Ovary (tissue), 9 donors: ENCODE measurements around the gene RBP5. TPM values are rescaled to one million over a fixed set of nuclear protein-coding genes. Genes with fewer than 3 reads are reported as not detected.

ENCODE experiments used
- DNase-seq, 5 donors: peaks; one replicate each; pipeline ENCODE4 v3.0.0-alpha.2; 2019 to 2020
- H3K27ac ChIP-seq, 2 donors: fragments of 200-600 bp; one replicate each; pipeline versions ENCODE4 v1.5.1 to v1.8.0; 2019 to 2022
- H3K27me3 ChIP-seq: fragments of 200-600 bp; one replicate; pipeline ENCODE4 v1.8.0; 2022
- H3K36me3 ChIP-seq: fragments of 200-600 bp; sonication (generic); one replicate; pipeline ENCODE4 v1.5.1; 2019
- H3K4me1 ChIP-seq: one replicate; pipeline ENCODE4 v1.8.1; 2013; ENCODE audit warnings: mild to moderate bottlenecking, moderate library complexity; ENCODE audit not compliant: insufficient read depth
- H3K4me3 ChIP-seq: fragments of 200-600 bp; sonication (generic); one replicate; pipeline ENCODE4 v1.5.1; 2017
- H3K9me3 ChIP-seq, 2 donors: fragments of 200-600 bp in 1 of 2; sonication (generic) in 1 of 2; one replicate each; pipeline versions ENCODE4 v1.5.1 to v1.8.1; 2013 to 2019; ENCODE audit warnings: mild to moderate bottlenecking in 1 of 2, moderate library complexity in 1 of 2
- EP300 ChIP-seq: sonication (generic); formaldehyde crosslinking; IDR thresholded peaks from one replicate; pipeline ENCODE4 v1.6.1; 2017; ENCODE audit warnings: antibody characterized with exemption
- POLR2A ChIP-seq: fragments of 450-650 bp; IDR thresholded peaks from one replicate; pipeline ENCODE4 v1.6.1; 2017; ENCODE audit warnings: antibody characterized with exemption, mild to moderate bottlenecking, moderate library complexity
- whole genome bisulfite sequencing, 3 donors: extraction: QIAGEN DNeasy Blood & Tissue Kit in 1 of 3; methylation state at CpG; one replicate each; pipeline versions ENCODE4 v1.1.5 to v1.1.7; 2013 to 2017; 5-methylcytosine and 5-hydroxymethylcytosine counted together
- intact Hi-C, 4 donors: fragments of 100-400 bp; cut with DNase I; formaldehyde crosslinking; loops; one replicate each; pipeline versions ENCODE4 v1.11.0 to v1.15.1; 2022 to 2023
- polyA plus RNA-seq, 2 donors: library from polyadenylated mRNA; stranded (reverse); fragments of 200-250 nt in 1 of 2; fragments of 350-450 nt in 1 of 2; fragmentation: Illumina TruSeq in 1 of 2; extraction: RNeasy Lipid Tissue Mini Kit (QIAGEN cat#74804) in 1 of 2; gene quantifications; one replicate each; pipeline ENCODE4 v1.2.3, GENCODE V29; 2013 to 2014
- total RNA-seq, 7 donors: library from RNA; depleted of rRNA in 2 of 7; stranded (reverse); fragments of >200 nt in 2 of 7; fragmentation: NEBNext Ultra II Directional in 3 of 7; extraction: Animal tissue kit (Norgen Biotek cat#: 25700) in 3 of 7; gene quantifications; one replicate each; pipeline versions ENCODE4 v1.1.0 to v1.2.4, GENCODE V29; 2016 to 2023
- TF ChIP-seq, protein P1 (sequence below), 3 donors: fragments of 450-650 bp in 2 of 3; fragments of 200-600 bp in 1 of 3; IDR thresholded peaks; one replicate each; pipeline versions ENCODE4 v1.5.1 to v1.8.0; 2016 to 2022; ENCODE audit warnings: antibody characterized with exemption in 3 of 3, mild to moderate bottlenecking in 1 of 3
- donor health status: DM: no; HTN: no; CAD: no; lungs with moderate emphysema.
- donor health status: DM: no; HTN: no; CAD: no.
- donor health status: Bipolar disorder and iron deficiency.
- donor health status: DM: yes; HTN: yes; CAD: no.
- donor health status: DM: no; HTN: no; CAD: no.
- donor health status: DM: yes; HTN: yes; CAD: no.

The RBP5 gene
- total and polyA plus RNA-seq, 9 donors = 1.2 to 17.3 (median 6.1) TPM

DNA sequence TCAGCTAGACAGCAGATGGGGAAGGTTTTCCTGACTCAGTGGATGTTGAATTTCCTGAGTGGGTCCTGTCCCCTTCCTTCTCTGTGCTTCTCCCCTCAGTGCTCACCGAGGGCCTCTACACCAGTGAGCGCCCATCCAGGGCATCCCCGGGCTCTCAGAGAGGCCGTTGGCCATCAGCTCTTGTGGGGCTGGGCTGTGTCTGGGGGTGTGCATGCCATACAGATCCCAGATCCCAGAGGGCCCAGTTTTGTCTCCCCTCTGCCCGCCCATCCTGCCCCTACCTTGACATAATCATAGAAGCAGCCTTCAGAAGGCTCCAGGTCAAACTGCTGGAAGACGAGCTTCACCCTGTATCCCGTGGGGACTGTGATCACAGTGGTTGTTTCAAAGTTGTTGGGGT lies 37.5 kb downstream of the RBP5 start:
- Histone ChIP-seq H3K27me3 (no peaks in the 10 kb centered on the region), H3K36me3 (no peaks in the 10 kb centered on the region), H3K27ac (peak overlapping the region; percentile 74 to 90), H3K4me1 (peaks cover 23% of the 10 kb centered on the region), H3K4me3 (peak overlapping the region; percentile 64), H3K9me3 (no peaks in the 10 kb centered on the region)
- no peak for TF ChIP-seq EP300
- TF ChIP-seq, protein P1, sequence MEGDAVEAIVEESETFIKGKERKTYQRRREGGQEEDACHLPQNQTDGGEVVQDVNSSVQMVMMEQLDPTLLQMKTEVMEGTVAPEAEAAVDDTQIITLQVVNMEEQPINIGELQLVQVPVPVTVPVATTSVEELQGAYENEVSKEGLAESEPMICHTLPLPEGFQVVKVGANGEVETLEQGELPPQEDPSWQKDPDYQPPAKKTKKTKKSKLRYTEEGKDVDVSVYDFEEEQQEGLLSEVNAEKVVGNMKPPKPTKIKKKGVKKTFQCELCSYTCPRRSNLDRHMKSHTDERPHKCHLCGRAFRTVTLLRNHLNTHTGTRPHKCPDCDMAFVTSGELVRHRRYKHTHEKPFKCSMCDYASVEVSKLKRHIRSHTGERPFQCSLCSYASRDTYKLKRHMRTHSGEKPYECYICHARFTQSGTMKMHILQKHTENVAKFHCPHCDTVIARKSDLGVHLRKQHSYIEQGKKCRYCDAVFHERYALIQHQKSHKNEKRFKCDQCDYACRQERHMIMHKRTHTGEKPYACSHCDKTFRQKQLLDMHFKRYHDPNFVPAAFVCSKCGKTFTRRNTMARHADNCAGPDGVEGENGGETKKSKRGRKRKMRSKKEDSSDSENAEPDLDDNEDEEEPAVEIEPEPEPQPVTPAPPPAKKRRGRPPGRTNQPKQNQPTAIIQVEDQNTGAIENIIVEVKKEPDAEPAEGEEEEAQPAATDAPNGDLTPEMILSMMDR (IDR thresholded peaks at IDR 0.05) = no peak
- TF ChIP-seq POLR2A = no peak
- 49 to 60% (median 54%) methylated on average over 7 of the region's 7 CpGs for WGBS, 3 donors
- DNase-seq = peak in 1 of 5 donors; percentile 37
- intact Hi-C loops = loop anchor here in 1 of 4 donors (2.0 kb wide), 1 partner anchor 30 kb away; the partner anchor contains the start of gene C1S

GRCh38 chr12:7090222-7090998 lies 38.3 kb downstream of the RBP5 start:
- Histone ChIP-seq H3K4me1 (peaks cover 23% of the 10 kb centered on the region), H3K4me3 (peak overlapping the region; percentile 64), H3K9me3 (no peaks in the 10 kb centered on the region), H3K27me3 (no peaks in the 10 kb centered on the region), H3K27ac (peak overlapping the region; percentile 74 to 90), H3K36me3 (no peaks in the 10 kb centered on the region)
- peak in 3 of 5 donors; percentile 46 to 54 (median 53) for DNase-seq
- WGBS, 3 donors = 44 to 56% (median 49%) methylated on average over 16 of the region's 16 CpGs
- intact Hi-C loops = loop anchor here in 1 of 4 donors (2.0 kb wide), 1 partner anchor 30 kb away; the partner anchor contains the start of gene C1S
- no peak for TF ChIP-seq POLR2A
- TF ChIP-seq, protein P1 (IDR thresholded peaks at IDR 0.05) = no peak
- no peak for TF ChIP-seq EP300

DNA sequence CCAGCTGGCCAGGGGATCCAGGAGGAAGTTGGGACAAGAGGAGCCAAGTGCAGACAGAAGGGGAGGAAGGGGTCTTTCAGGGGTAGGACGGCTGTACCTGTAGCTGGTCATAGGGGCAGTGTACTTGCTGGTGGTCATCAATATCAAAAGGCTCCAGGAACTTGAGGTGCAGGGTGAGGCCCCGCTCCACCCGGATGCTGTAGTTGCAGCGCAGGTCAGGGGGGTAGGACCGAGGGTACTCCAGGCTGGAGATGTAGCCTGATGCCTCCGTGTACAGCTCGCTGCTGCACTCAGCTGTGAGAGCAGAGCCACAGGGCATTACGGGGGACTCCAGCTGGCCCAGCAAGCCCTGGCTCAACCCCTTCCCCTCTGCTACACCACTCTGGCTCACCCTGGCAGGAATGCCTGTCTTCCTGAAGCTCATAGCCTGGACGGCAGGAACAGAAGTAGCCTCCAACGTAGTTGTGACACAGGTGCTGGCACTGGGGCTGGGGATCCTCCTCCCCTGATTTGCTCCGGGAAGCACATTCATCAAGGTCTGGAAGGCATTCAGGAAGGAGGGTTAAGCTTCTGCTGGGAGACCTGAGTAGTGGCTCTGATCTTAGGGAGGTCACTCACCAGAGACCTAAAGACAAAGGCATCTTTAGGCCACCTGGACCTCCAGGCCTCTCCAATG lies 39.4 kb downstream of the RBP5 start:
- WGBS, 3 donors = 72 to 76% (median 76%) methylated on average over 9 to 11 of the region's 11 CpGs
- Histone ChIP-seq H3K27me3 (no peaks in the 10 kb centered on the region), H3K4me3 (no peak overlapping the region), H3K9me3 (no peaks in the 10 kb centered on the region), H3K36me3 (no peaks in the 10 kb centered on the region), H3K4me1 (peaks cover 21% of the 10 kb centered on the region), H3K27ac (peak overlapping the region; percentile 74 to 90)
- no peak for TF ChIP-seq EP300
- TF ChIP-seq POLR2A = no peak
- TF ChIP-seq, protein P1 (IDR thresholded peaks at IDR 0.05) = no peak
- intact Hi-C loops = no loop called here
- DNase-seq = no peak

DNA sequence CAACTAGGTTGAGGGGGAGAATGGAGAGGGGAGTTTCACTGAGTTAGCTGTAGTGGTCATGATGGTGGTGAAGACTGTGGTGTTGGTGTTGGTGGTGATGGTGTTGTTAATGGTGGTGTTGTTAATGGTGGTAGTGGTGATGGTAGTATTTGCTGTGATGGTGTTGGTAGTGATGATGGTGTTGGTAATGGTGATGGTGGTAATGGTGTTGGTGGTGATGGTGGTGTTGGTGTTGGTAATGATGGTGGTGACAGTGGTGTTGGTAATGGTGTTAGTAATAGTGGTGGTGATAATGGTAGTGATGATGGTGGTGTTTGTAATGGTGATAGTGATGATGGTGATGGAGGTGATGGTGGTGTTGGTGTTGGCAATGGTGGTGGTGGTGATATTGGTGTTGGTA lies 45.6 kb downstream of the RBP5 start:
- no peaks in the 10 kb centered on the region for H3K9me3 ChIP-seq
- H3K36me3 ChIP-seq = no peaks in the 10 kb centered on the region
- peaks cover 6% of the 10 kb centered on the region for H3K4me1 ChIP-seq
- H3K27me3 ChIP-seq = no peaks in the 10 kb centered on the region
- no peak overlapping the region for H3K4me3 ChIP-seq
- DNase-seq = no peak
- intact Hi-C loops = no loop called here
- no peak overlapping the region for H3K27ac ChIP-seq
- TF ChIP-seq EP300 (no peak), POLR2A (no peak)
- TF ChIP-seq, protein P1 (IDR thresholded peaks at IDR 0.05) = no peak
